Sigmoid colon (tissue), 7 donors: ENCODE data around the gene TBC1D16. TPM values are rescaled to one million over a fixed set of nuclear protein-coding genes. Genes with fewer than 3 reads are reported as not detected.

ENCODE experiments used
- DNase-seq: peaks from one replicate; pipeline ENCODE4 v3.0.0-alpha.2; 2019
- H3K27ac ChIP-seq, 4 donors: fragments of 200-600 bp; sonication (generic); one replicate each; pipeline ENCODE4 v1.5.1; 2016 to 2019; ENCODE audit warnings: mild to moderate bottlenecking in 1 of 4
- H3K27me3 ChIP-seq, 3 donors: fragments of 200-600 bp; sonication (generic); one replicate each; pipeline ENCODE4 v1.5.1; 2019; ENCODE audit warnings: mild to moderate bottlenecking in 1 of 3
- H3K36me3 ChIP-seq, 4 donors: fragments of 200-600 bp; sonication (generic); one replicate each; pipeline ENCODE4 v1.5.1; 2016 to 2019
- H3K4me1 ChIP-seq, 4 donors: fragments of 200-600 bp; sonication (generic); one replicate each; pipeline ENCODE4 v1.5.1; 2017 to 2019
- H3K4me3 ChIP-seq, 4 donors: fragments of 200-600 bp; sonication (generic); one replicate each; pipeline ENCODE4 v1.5.1; 2017 to 2019; ENCODE audit warnings: mild to moderate bottlenecking in 2 of 4, moderate library complexity in 1 of 4
- H3K9me3 ChIP-seq, 4 donors: fragments of 200-600 bp in 3 of 4; sonication (generic) in 3 of 4; one replicate each; pipeline versions ENCODE4 v1.5.1 to v1.6.1; 2013 to 2019
- EP300 ChIP-seq, 4 donors: sonication (generic); formaldehyde crosslinking; IDR thresholded peaks; one replicate each; pipeline ENCODE4 v1.6.1; 2017; ENCODE audit warnings: antibody characterized with exemption in 4 of 4
- POLR2A ChIP-seq, 2 donors: fragments of 450-650 bp; IDR thresholded peaks; one replicate each; pipeline ENCODE4 v1.6.1; 2016; ENCODE audit warnings: antibody characterized with exemption in 2 of 2, mild to moderate bottlenecking in 2 of 2, moderate library complexity in 2 of 2
- POLR2AphosphoS5 ChIP-seq, 4 donors: sonication (generic); formaldehyde crosslinking; IDR thresholded peaks; one replicate each; pipeline ENCODE4 v1.6.1; 2017; ENCODE audit warnings: antibody characterized with exemption in 4 of 4
- WGBS, 2 donors: extraction: QIAGEN DNeasy Blood & Tissue Kit; methylation state at CpG; one replicate each; pipeline ENCODE4 v1.1.7; 2013; 5-methylcytosine and 5-hydroxymethylcytosine counted together
- intact Hi-C: fragments of 100-400 bp; cut with DNase I; formaldehyde crosslinking; loops from one replicate; pipeline ENCODE4 v1.15.1; 2023
- polyA plus RNA-seq, 3 donors: library from polyadenylated mRNA; stranded (reverse); fragments of 200-250 nt; gene quantifications; one replicate each; pipeline ENCODE4 v1.2.3, GENCODE V29; 2013
- total RNA-seq, 4 donors: library from RNA; depleted of rRNA; stranded (reverse); fragments of >200 nt; gene quantifications; one replicate each; pipeline ENCODE4 v1.1.0, GENCODE V29; 2016
- TF ChIP-seq, protein P1 (sequence below), 4 experiments: fragments of 450-650 bp in 3 of 4; fragments of 200-600 bp in 1 of 4; IDR thresholded peaks; one replicate each; pipeline ENCODE4 v1.5.1; 2016 to 2019; ENCODE audit warnings: antibody characterized with exemption in 4 of 4, mild to moderate bottlenecking in 3 of 4, moderate library complexity in 2 of 4
- donor health status: healthy with polysubstance abuse.
- donor health status: Bipolar disorder and iron deficiency.
- donor health status: healthy.

The TBC1D16 gene
- total and polyA plus RNA-seq, 7 donors, result 3.6 to 21.9 (median 15.7) TPM

DNA sequence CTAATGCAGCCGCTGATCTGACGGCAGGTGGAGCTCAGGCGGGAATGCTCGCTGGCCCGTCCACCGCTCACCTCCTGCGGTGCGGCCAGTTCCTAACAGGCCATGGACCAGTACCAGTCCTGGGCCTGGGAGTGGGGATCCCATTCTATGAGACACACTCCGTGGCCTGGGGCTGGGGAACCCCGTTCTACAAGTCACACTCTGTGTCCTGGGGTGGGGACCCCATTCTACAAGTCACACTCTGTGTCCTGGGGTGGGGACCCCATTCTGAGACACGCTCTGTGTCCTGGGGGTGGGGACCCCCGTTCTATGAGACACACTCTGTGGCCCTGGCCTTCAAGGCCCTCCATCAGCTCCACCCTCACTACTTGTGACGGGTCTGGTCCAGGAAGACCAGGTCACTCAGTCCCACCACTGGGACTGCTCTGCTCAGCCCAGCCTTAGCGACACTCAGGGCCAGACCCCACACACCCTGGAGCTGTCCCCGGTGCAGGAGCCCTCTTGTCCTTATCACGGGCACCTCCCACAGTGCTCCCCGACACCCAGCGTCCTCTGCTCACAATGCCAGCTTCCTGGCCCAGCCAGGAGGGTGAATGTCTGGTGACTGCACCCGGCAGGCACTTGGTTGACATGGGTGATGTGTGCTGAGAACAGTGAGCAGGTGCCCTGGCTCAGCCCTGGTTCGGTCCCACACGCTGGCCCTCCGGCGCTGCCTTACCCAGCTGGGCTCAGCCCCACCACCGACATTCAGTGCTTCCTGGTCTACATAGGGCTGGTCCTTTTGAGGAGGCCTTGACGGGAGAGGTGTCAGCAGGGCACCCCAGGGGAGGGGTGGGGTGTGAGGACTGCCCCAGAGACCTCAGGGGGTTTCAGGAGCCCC is 89.1 kb downstream of the TBC1D16 start:
- Histone ChIP-seq H3K4me3 (no peak overlapping the region), H3K27ac (no peak overlapping the region), H3K9me3 (no peaks in the 10 kb centered on the region), H3K4me1 (peaks cover 0 to 12% (median 7%) of the 10 kb centered on the region in 4 donors), H3K27me3 (no peaks in the 10 kb centered on the region), H3K36me3 (peaks cover 9 to 52% (median 14%) of the 10 kb centered on the region in 4 donors)
- TF ChIP-seq POLR2A (IDR thresholded peaks at IDR 0.05) (no peak), POLR2AphosphoS5 (IDR thresholded peaks at IDR 0.05) (no peak), EP300 (IDR thresholded peaks at IDR 0.05) (no peak)
- TF ChIP-seq, protein P1, sequence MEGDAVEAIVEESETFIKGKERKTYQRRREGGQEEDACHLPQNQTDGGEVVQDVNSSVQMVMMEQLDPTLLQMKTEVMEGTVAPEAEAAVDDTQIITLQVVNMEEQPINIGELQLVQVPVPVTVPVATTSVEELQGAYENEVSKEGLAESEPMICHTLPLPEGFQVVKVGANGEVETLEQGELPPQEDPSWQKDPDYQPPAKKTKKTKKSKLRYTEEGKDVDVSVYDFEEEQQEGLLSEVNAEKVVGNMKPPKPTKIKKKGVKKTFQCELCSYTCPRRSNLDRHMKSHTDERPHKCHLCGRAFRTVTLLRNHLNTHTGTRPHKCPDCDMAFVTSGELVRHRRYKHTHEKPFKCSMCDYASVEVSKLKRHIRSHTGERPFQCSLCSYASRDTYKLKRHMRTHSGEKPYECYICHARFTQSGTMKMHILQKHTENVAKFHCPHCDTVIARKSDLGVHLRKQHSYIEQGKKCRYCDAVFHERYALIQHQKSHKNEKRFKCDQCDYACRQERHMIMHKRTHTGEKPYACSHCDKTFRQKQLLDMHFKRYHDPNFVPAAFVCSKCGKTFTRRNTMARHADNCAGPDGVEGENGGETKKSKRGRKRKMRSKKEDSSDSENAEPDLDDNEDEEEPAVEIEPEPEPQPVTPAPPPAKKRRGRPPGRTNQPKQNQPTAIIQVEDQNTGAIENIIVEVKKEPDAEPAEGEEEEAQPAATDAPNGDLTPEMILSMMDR (IDR thresholded peaks at IDR 0.05), result no peak
- 94% methylated on average over 25 of the region's 25 CpGs for WGBS, 2 donors
- intact Hi-C loops, result no loop called here
- DNase-seq, result peak; percentile 54

DNA sequence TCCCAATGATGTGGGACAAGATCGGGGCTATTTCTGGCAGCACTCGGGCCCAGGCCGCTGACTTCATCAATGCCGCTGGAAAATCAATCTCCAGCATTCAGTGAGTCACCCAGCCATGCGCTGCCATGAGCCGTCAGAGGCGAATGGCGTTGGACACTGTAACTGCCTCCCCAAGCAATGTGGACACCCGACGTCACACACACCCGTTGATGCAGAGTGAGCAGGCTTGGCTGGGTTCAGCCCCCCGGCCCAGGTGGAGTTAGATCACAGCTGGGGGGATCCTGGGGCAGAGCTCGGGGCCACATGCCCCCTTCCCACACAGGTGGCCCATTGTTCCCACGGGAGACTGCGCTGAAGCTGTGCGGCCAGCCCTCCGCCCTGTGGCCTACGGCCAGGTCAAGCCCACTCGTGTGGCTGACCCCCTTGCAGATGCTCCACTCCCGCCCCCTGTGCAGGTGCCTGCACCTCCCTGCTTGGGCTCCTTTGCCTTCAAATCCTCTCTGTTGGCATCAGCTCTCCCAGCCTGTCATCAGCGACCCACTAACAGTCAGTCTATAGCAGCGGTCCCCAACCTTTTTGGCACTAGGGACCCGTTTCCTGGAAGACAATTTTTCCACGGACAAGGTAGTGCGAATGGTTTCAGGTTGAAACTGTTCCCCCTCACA is 89.9 kb downstream of the TBC1D16 start:
- H3K4me1 ChIP-seq, result peaks cover 0 to 3% (median 0%) of the 10 kb centered on the region in 4 donors
- H3K27me3 ChIP-seq, result no peaks in the 10 kb centered on the region
- H3K4me3 ChIP-seq, result no peak overlapping the region
- intact Hi-C loops, result no loop called here
- no peak overlapping the region for H3K27ac ChIP-seq
- DNase-seq, result peak; percentile 57
- WGBS, 2 donors, result 93 to 96% methylated on average over 25 of the region's 25 CpGs
- TF ChIP-seq POLR2AphosphoS5 (IDR thresholded peaks at IDR 0.05), result no peak
- TF ChIP-seq EP300 (IDR thresholded peaks at IDR 0.05), result no peak
- TF ChIP-seq, protein P1 (IDR thresholded peaks at IDR 0.05), result no peak
- no peak for TF ChIP-seq POLR2A (IDR thresholded peaks at IDR 0.05)
- no peaks in the 10 kb centered on the region for H3K9me3 ChIP-seq
- peaks cover 9 to 59% (median 14%) of the 10 kb centered on the region in 4 donors for H3K36me3 ChIP-seq

DNA sequence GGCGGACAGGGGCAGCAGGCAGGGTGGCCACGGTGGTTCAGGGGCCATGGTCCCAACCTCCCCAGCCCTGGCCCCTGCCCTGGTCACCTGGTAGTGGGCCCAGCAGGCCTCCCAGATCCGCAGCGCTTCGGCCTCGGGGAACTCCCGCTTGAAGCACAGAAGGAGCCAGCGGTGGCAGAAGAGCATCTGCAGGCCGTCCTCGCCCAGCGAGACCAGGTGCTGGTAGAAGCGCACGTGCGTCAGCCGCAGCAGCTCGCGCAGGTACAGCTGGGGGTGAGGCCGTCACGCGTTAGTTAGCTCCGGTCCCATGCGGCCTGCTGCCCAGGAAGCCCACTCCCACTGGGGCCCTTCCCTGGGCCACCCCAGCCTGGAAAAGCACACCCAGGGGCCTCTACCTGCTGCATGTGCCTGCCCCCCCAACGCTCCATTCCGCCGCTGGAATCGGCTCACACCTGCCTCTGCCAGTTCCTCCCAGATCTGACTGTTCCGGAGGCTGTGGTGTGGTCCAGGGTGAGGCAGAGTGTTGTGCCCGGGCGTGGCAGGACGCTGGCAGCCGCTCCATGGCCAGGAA is 90.8 kb downstream of the TBC1D16 start:
- Histone ChIP-seq H3K4me1 (no peaks in the 10 kb centered on the region), H3K27ac (no peak overlapping the region), H3K9me3 (no peaks in the 10 kb centered on the region), H3K36me3 (peaks cover 9 to 67% (median 14%) of the 10 kb centered on the region in 4 donors), H3K4me3 (no peak overlapping the region), H3K27me3 (no peaks in the 10 kb centered on the region)
- WGBS, 2 donors, result 90 to 95% methylated on average over 31 of the region's 31 CpGs
- TF ChIP-seq, protein P1 (IDR thresholded peaks at IDR 0.05), result no peak
- TF ChIP-seq POLR2AphosphoS5 (IDR thresholded peaks at IDR 0.05) (no peak), POLR2A (IDR thresholded peaks at IDR 0.05) (no peak), EP300 (IDR thresholded peaks at IDR 0.05) (no peak)
- peak; percentile 56 for DNase-seq
- intact Hi-C loops, result no loop called here

DNA sequence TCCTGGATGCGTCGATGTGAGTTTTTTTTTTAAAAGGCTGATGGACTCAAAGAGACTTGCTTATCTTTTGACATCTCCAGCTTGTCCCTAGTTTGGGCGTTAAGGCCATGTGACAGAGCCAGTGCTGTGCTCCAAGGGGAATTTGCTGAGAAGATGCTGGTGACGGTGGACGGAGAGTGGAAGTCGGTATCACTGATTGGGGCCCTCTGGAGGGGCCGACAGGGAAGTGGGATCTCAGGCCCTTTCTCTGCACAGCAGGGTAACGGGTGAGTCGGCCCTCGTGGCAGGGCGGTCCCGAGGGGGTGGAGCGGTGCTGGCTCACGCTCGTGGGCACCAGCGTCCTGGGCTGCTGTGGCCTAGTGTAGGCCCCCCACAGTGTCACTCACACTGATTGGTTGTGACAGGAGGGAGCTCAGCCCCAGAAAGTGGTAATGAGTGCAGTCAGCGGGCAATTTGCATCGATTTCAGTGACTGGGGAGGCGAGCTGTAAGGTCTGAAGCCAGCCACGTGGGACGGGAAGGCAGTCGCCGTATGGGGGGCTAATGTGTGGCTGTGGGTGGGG is 91.3 kb downstream of the TBC1D16 start:
- Histone ChIP-seq H3K27ac (no peak overlapping the region), H3K9me3 (no peaks in the 10 kb centered on the region), H3K4me1 (no peaks in the 10 kb centered on the region), H3K27me3 (no peaks in the 10 kb centered on the region), H3K4me3 (no peak overlapping the region), H3K36me3 (peaks cover 9 to 73% (median 14%) of the 10 kb centered on the region in 4 donors)
- 95% methylated on average over 23 of the region's 23 CpGs for WGBS, 2 donors
- intact Hi-C loops, result no loop called here
- TF ChIP-seq POLR2A (IDR thresholded peaks at IDR 0.05), result no peak
- TF ChIP-seq, protein P1 (IDR thresholded peaks at IDR 0.05), result no peak
- no peak for TF ChIP-seq EP300 (IDR thresholded peaks at IDR 0.05)
- DNase-seq, result no peak
